IMR-90 (cell line): ENCODE results near the gene NEURL1B. TPM values are rescaled to one million over a fixed set of nuclear protein-coding genes. Genes with fewer than 3 reads are reported as not detected.
"Not testable (repeated sequence)": the region's sequence is repeated elsewhere in the genome, so short reads cannot be mapped to it uniquely, and the experiment has no call there.

ENCODE experiments used
- ATAC-seq: fragments of 200-7000 bp; cut with Tn5 transposase; 2 replicates; pipeline ENCODE4 v1.9.1; 2020; ENCODE audit warnings: low read depth, mild to moderate bottlenecking, moderate library complexity
- BruUV-seq: library from RNA; stranded (reverse); fragments of 400-500 nt; replicated peaks from 2 replicates; lab custom pipeline; 2021; lab: Mats Ljungman, UMichigan
- CTCF ChIA-PET: fragments of 300-600 bp; formaldehyde crosslinking; extraction: SDS; loops from one replicate; lab custom pipeline; 2021; ENCODE audit warnings: antibody characterized with exemption; lab: Yijun Ruan, JAX
- POLR2A ChIA-PET: fragments of 300-600 bp; sonication (Branson Sonifier 250); formaldehyde crosslinking; loops from one replicate; lab custom pipeline; 2022; ENCODE audit warnings: antibody characterized with exemption; ENCODE audit not compliant: unreplicated experiment; lab: Charles Lee
- DNase-seq: peaks from one replicate; pipeline ENCODE4 v3.0.0; 2013
- H2AFZ ChIP-seq: replicated peaks from 2 replicates; pipeline ENCODE3; 2013; ENCODE audit warnings: low read length, mild to moderate bottlenecking; ENCODE audit not compliant: poor library complexity
- H2AK5ac ChIP-seq: 2 replicates; pipeline ENCODE4 v1.6.1; 2013; ENCODE audit warnings: low read depth, low read length, inconsistent platforms
- H2AK9ac ChIP-seq: replicated peaks from 2 replicates; pipeline ENCODE3; 2013; ENCODE audit warnings: mild to moderate bottlenecking, low read depth, low read length, moderate library complexity; ENCODE audit not compliant: poor library complexity
- H2BK120ac ChIP-seq: 2 replicates; pipeline ENCODE4 v1.6.1; 2013; ENCODE audit warnings: low read depth, low read length, inconsistent platforms
- H2BK15ac ChIP-seq: 3 replicates; pipeline ENCODE4 v1.6.1; 2013; ENCODE audit warnings: low read depth, low read length, inconsistent platforms
- H2BK20ac ChIP-seq: 2 replicates; pipeline ENCODE4 v1.6.1; 2013; ENCODE audit warnings: low read depth, mild to moderate bottlenecking, inconsistent platforms, low read length, moderate library complexity
- H2BK5ac ChIP-seq: 2 replicates; pipeline ENCODE4 v1.6.1; 2013; ENCODE audit warnings: mild to moderate bottlenecking, low read depth, low read length, inconsistent platforms; ENCODE audit not compliant: poor library complexity, severe bottlenecking
- H3K14ac ChIP-seq: replicated peaks from 2 replicates; pipeline ENCODE4 v1.6.1; 2013; ENCODE audit warnings: low read depth, low read length, inconsistent platforms
- H3K18ac ChIP-seq: 2 replicates; pipeline ENCODE4 v1.6.1; 2013; ENCODE audit warnings: low read depth, low read length, control low read depth
- H3K23ac ChIP-seq: 2 replicates; pipeline ENCODE4 v1.6.1; 2013; ENCODE audit warnings: low read depth, low read length, inconsistent platforms
- H3K27ac ChIP-seq: 2 replicates; pipeline ENCODE4 v1.5.1; 2013; ENCODE audit warnings: mild to moderate bottlenecking, control low read depth, low read length; ENCODE audit not compliant: insufficient read depth
- H3K27me3 ChIP-seq: 2 replicates; pipeline ENCODE4 v1.6.1; 2013; ENCODE audit warnings: low read length; ENCODE audit not compliant: control insufficient read depth, insufficient read depth
- H3K36me3 ChIP-seq: 2 replicates; pipeline ENCODE4 v1.6.1; 2013; ENCODE audit warnings: low read length, mixed read lengths; ENCODE audit not compliant: control insufficient read depth, insufficient read depth
- H3K4ac ChIP-seq: 2 replicates; pipeline ENCODE4 v1.6.1; 2013; ENCODE audit warnings: low read depth, low read length, inconsistent platforms
- H3K4me1 ChIP-seq: 2 replicates; pipeline ENCODE4 v1.6.1; 2013; ENCODE audit warnings: low read length, mixed read lengths; ENCODE audit not compliant: control insufficient read depth, insufficient read depth
- H3K4me2 ChIP-seq: 2 replicates; pipeline ENCODE4 v1.6.1; 2013; ENCODE audit warnings: low read depth, mild to moderate bottlenecking, control low read depth, low read length, moderate library complexity
- H3K4me3 ChIP-seq: 2 replicates; pipeline ENCODE4 v1.5.1; 2013; ENCODE audit warnings: low read depth, mild to moderate bottlenecking, control low read depth, low read length, moderate library complexity; ENCODE audit not compliant: insufficient read depth
- H3K56ac ChIP-seq: 2 replicates; pipeline ENCODE4 v1.6.1; 2013; ENCODE audit warnings: low read length, inconsistent platforms; ENCODE audit not compliant: insufficient read depth; ENCODE audit errors: extremely low read depth
- H3K79me1 ChIP-seq, 2 experiments: 2 replicates each; pipeline ENCODE4 v1.6.1; 2013; ENCODE audit warnings: low read length in 2 of 2, inconsistent platforms in 1 of 2, low read depth in 1 of 2
- H3K9ac ChIP-seq: 2 replicates; pipeline ENCODE4 v1.6.1; 2013; ENCODE audit warnings: low read depth, low read length, control low read depth
- H3K9me1 ChIP-seq: 2 replicates; pipeline ENCODE4 v1.6.1; 2013; ENCODE audit warnings: low read length, inconsistent platforms; ENCODE audit not compliant: insufficient read depth
- H3K9me3 ChIP-seq: 2 replicates; pipeline ENCODE4 v1.6.1; 2013; ENCODE audit warnings: low read length; ENCODE audit not compliant: control insufficient read depth, insufficient read depth
- H4K20me1 ChIP-seq: 2 replicates; pipeline ENCODE4 v1.6.1; 2013; ENCODE audit warnings: low read length, inconsistent platforms; ENCODE audit not compliant: insufficient read depth
- H4K5ac ChIP-seq: 2 replicates; pipeline ENCODE4 v1.6.1; 2013; ENCODE audit warnings: mild to moderate bottlenecking, low read depth, low read length, control low read depth
- H4K8ac ChIP-seq, 2 experiments: 2 replicates each; pipeline ENCODE4 v1.6.1; 2013; ENCODE audit warnings: low read depth in 2 of 2, low read length in 2 of 2, control low read depth in 1 of 2, inconsistent platforms in 1 of 2
- H4K91ac ChIP-seq: 2 replicates; pipeline ENCODE4 v1.6.1; 2013; ENCODE audit warnings: low read depth, low read length, inconsistent platforms; ENCODE audit not compliant: insufficient read depth
- WGBS, 2 experiments: methylation state at CpG; one replicate each; pipeline versions ENCODE4 v1.1.5 to v1.1.7; 2013; ENCODE audit warnings: missing lambda C conversion rate in 2 of 2; ENCODE audit not compliant: insufficient read length in 1 of 2; ENCODE audit errors: extremely low coverage in 2 of 2; 5-methylcytosine and 5-hydroxymethylcytosine counted together
- dilution Hi-C: fragments of 300-500 bp; cut with HindIII; formaldehyde crosslinking; loops from one replicate; pipeline ENCODE4 v1.14.3; 2018; ENCODE audit warnings: low sequenced_read_pairs; ENCODE audit not compliant: unreplicated experiment
- in situ Hi-C: fragments of 300-500 bp; cut with MboI; formaldehyde crosslinking; loops from 3 replicates; pipeline ENCODE4 v1.14.3; 2019; ENCODE audit warnings: low sequenced_read_pairs, inconsistent platforms, mixed read lengths
- intact Hi-C: fragments of 100-400 bp; cut with micrococcal nuclease; formaldehyde crosslinking; loops from 2 replicates; pipeline ENCODE4 v1.10.0; 2022
- polyA plus RNA-seq, 3 experiments: library from polyadenylated mRNA; depleted of rRNA; stranded (reverse); fragments of >200 nt; gene quantifications; 2 replicates each; pipeline ENCODE4 v1.2.3, GENCODE V29; 2012; ENCODE audit warnings: low replicate concordance in 1 of 3
- total RNA-seq: library from RNA; depleted of rRNA; stranded (reverse); fragments of >200 nt; gene quantifications from 2 replicates; pipeline ENCODE4 v1.2.3, GENCODE V29; 2012

The NEURL1B gene
- total and polyA plus RNA-seq, 2 of the 4 experiments (the other 2 are of a cell fraction): 1.8 to 2.8 TPM

DNA sequence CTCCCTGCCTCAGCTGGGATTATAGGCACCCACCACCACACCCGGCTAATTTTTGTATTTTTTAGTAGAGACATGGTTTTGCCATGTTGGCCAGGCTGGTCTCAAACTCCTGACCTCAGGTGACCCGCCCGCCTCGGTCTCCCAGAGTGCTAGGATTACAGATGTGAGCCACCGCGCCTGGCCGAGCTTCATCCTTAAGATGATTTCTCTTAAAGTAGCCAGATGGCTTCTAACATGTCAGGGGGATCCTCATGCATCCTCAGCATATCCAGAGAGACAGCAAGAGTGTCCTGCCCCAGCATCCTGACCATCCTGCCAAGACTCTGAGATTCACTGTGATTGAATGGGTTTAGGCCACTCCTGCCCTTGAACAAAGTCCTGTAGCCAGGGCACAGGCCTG is 39.5 kb upstream of the NEURL1B start:
- H2AFZ ChIP-seq, ATAC-seq, POLR2A ChIA-PET, H4K91ac ChIP-seq, H4K5ac ChIP-seq, H3K56ac ChIP-seq, in situ Hi-C loops, H3K79me1 ChIP-seq, H3K4me1 ChIP-seq, H3K27me3 ChIP-seq, H3K9me1 ChIP-seq, H3K4ac ChIP-seq, H3K4me2 ChIP-seq, DNase-seq, H3K14ac ChIP-seq, H3K4me3 ChIP-seq, H2BK15ac ChIP-seq, H3K9me3 ChIP-seq, H2BK20ac ChIP-seq, dilution Hi-C loops, H3K27ac ChIP-seq, H2BK120ac ChIP-seq, CTCF ChIA-PET, BruUV-seq, H2AK5ac ChIP-seq, intact Hi-C loops, H3K23ac ChIP-seq, H4K20me1 ChIP-seq, H2BK5ac ChIP-seq, H3K18ac ChIP-seq, H2AK9ac ChIP-seq, H3K9ac ChIP-seq, H3K36me3 ChIP-seq, H4K8ac ChIP-seq: not testable (repeated sequence)
- WGBS, 2 experiments: 87% methylated on average over 3 of the region's 7 CpGs; no CpG with 5 or more reads in 1 of the 2 experiments
